Measurements from ENCODE around the gene ABCA8. TPM values are rescaled to one million over a fixed set of nuclear protein-coding genes. Genes with fewer than 3 reads are reported as not detected.

The ABCA8 gene
- total RNA-seq, 1 donor from 2014 or later = 0.31 TPM

- Mint-ChIP-seq H3K36me3 (ENCODE audit: low read depth, unreplicated experiment) (no peaks in the 10 kb centered on the region), H3K4me3 (ENCODE audit: unreplicated experiment) (no peak overlapping the region), H3K4me1 (ENCODE audit: unreplicated experiment) (no peaks in the 10 kb centered on the region), H3K9me3 (ENCODE audit: unreplicated experiment) (no peaks in the 10 kb centered on the region), H3K27me3 (ENCODE audit: unreplicated experiment) (no peaks in the 10 kb centered on the region), H3K27ac (ENCODE audit: unreplicated experiment) (no peak overlapping the region)
- no peak for DNase-seq (ENCODE audit: low spot score)
- TF ChIP-seq CTCF (IDR thresholded peaks at IDR 0.05; ENCODE audit: unreplicated experiment) = no peak
Observed at GRCh38 chr17:68822719-68823289, 132.4 kb downstream of the ABCA8 start.

DNA sequence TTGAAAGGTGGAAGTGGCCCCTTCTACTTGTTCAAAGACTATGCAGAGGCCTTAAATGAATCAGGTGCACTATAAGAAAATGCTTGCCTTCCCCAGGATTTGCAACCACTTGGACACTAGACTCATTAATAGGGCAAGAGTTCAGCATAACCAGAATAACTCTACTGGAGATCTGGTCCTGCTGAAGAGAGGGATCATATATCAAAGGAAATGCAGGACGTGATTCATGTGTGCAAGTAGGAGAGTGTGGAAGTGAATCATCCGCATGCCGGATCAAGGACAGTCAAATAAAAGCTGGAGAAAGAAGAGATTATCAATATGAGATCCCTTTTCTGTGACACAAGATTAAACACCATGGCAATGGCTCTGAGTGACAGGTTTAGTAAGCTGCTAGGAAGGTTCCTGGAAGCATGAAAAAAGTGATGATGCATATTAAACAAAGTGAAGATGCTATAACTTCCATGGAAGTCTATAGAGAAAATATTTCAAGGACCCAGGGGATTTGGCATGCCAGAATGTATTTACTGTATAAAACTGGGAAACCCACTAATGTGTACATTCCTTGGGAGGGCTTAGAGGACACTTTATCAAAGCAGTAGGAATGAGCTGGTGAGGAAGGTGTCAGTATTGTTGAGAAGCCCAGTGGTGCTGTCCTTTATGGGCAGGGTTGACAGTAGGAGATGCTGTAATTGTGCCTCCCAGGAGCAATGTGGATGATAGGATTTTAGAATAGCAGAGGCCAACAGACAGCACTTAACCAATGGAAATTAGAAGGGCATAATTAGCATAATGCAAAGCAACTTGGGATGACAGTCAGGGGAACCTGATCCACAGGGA lies 133.1 kb downstream of the ABCA8 start:
- no peak for TF ChIP-seq CTCF (IDR thresholded peaks at IDR 0.05; ENCODE audit: unreplicated experiment)
- no peak overlapping the region for H3K27ac Mint-ChIP-seq (ENCODE audit: unreplicated experiment)
- H3K4me3 Mint-ChIP-seq (ENCODE audit: unreplicated experiment) = no peak overlapping the region
- no peaks in the 10 kb centered on the region for H3K9me3 Mint-ChIP-seq (ENCODE audit: unreplicated experiment)
- no peak for DNase-seq (ENCODE audit: low spot score)
- no peaks in the 10 kb centered on the region for H3K36me3 Mint-ChIP-seq (ENCODE audit: low read depth, unreplicated experiment)
- no peaks in the 10 kb centered on the region for H3K27me3 Mint-ChIP-seq (ENCODE audit: unreplicated experiment)
- H3K4me1 Mint-ChIP-seq (ENCODE audit: unreplicated experiment) = no peaks in the 10 kb centered on the region

DNA sequence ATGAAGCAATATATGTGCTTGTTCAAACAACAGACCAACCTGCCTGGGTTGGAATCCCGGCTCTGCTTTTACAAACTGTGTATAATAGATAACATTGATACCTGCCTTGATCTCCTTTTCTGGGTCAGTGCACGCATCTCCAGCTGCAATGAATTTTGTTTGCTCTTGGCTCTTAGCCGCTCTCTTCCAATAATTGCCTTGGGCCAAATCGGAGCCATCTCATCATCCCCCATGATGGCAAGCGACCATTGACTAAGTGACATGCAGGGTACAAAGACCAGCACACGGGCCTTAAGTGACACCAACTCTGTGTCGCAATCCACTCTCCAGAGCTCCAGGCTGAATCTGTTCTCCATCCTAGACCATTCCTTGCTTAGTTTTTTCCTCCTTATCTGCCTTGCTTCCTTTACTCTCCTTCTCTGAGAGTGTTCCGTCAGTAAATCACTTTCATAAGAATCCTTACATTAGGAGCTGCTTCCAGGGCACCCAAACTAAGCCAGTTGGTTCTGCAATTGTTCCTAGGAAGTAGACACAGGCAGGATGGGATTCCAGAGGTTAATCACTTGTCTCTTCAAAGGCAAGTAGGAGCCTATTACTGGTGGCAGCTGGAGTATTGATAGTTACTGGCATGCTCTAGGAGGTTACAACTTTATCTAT lies 134.2 kb downstream of the ABCA8 start:
- no peak for TF ChIP-seq CTCF (IDR thresholded peaks at IDR 0.05; ENCODE audit: unreplicated experiment)
- no peaks in the 10 kb centered on the region for H3K36me3 Mint-ChIP-seq (ENCODE audit: low read depth, unreplicated experiment)
- H3K4me1 Mint-ChIP-seq (ENCODE audit: unreplicated experiment) = no peaks in the 10 kb centered on the region
- no peaks in the 10 kb centered on the region for H3K9me3 Mint-ChIP-seq (ENCODE audit: unreplicated experiment)
- H3K27ac Mint-ChIP-seq (ENCODE audit: unreplicated experiment) = no peak overlapping the region
- no peaks in the 10 kb centered on the region for H3K27me3 Mint-ChIP-seq (ENCODE audit: unreplicated experiment)
- H3K4me3 Mint-ChIP-seq (ENCODE audit: unreplicated experiment) = no peak overlapping the region
- no peak for DNase-seq (ENCODE audit: low spot score)

DNA sequence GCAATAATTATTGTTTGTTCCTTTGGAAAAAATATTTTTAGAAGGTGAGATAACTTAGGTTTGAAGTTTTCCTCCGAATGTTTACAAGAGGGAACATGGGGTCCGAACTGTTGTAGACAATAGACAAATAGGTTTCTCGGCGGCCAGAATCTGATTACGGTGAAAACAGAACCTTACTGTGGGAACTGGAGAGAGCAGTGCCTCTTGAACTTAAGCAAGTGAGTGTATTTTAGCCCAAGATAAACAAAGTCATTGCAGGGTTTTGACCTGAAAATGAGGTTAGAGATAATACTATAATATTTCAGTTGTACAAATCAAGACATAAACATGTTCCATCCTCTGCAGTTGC lies 134.7 kb downstream of the ABCA8 start:
- no peak overlapping the region for H3K4me3 Mint-ChIP-seq (ENCODE audit: unreplicated experiment)
- TF ChIP-seq CTCF (IDR thresholded peaks at IDR 0.05; ENCODE audit: unreplicated experiment) = no peak
- no peaks in the 10 kb centered on the region for H3K4me1 Mint-ChIP-seq (ENCODE audit: unreplicated experiment)
- no peak overlapping the region for H3K27ac Mint-ChIP-seq (ENCODE audit: unreplicated experiment)
- no peak for DNase-seq (ENCODE audit: low spot score)
- H3K27me3 Mint-ChIP-seq (ENCODE audit: unreplicated experiment) = no peaks in the 10 kb centered on the region
- H3K9me3 Mint-ChIP-seq (ENCODE audit: unreplicated experiment) = no peaks in the 10 kb centered on the region
- no peaks in the 10 kb centered on the region for H3K36me3 Mint-ChIP-seq (ENCODE audit: low read depth, unreplicated experiment)

GRCh38 chr17:68819465-68819864 lies 135.7 kb downstream of the ABCA8 start:
- TF ChIP-seq CTCF (IDR thresholded peaks at IDR 0.05; ENCODE audit: unreplicated experiment) = no peak
- Mint-ChIP-seq H3K4me1 (ENCODE audit: unreplicated experiment) (no peaks in the 10 kb centered on the region), H3K27ac (ENCODE audit: unreplicated experiment) (no peak overlapping the region), H3K4me3 (ENCODE audit: unreplicated experiment) (no peak overlapping the region), H3K36me3 (ENCODE audit: low read depth, unreplicated experiment) (no peaks in the 10 kb centered on the region), H3K27me3 (ENCODE audit: unreplicated experiment) (no peaks in the 10 kb centered on the region), H3K9me3 (ENCODE audit: unreplicated experiment) (no peaks in the 10 kb centered on the region)
- no peak for DNase-seq (ENCODE audit: low spot score)
